ENCODE data around the gene SLCO1C1.

GRCh38 chr12:20740972-20741371, 45.8 kb downstream of the SLCO1C1 start:
- TF ChIP-seq, protein P1, sequence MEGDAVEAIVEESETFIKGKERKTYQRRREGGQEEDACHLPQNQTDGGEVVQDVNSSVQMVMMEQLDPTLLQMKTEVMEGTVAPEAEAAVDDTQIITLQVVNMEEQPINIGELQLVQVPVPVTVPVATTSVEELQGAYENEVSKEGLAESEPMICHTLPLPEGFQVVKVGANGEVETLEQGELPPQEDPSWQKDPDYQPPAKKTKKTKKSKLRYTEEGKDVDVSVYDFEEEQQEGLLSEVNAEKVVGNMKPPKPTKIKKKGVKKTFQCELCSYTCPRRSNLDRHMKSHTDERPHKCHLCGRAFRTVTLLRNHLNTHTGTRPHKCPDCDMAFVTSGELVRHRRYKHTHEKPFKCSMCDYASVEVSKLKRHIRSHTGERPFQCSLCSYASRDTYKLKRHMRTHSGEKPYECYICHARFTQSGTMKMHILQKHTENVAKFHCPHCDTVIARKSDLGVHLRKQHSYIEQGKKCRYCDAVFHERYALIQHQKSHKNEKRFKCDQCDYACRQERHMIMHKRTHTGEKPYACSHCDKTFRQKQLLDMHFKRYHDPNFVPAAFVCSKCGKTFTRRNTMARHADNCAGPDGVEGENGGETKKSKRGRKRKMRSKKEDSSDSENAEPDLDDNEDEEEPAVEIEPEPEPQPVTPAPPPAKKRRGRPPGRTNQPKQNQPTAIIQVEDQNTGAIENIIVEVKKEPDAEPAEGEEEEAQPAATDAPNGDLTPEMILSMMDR (IDR thresholded peaks at IDR 0.05) = no peak
- TF ChIP-seq POLR2A (IDR thresholded peaks at IDR 0.05) = no peak
